Esophagus (tissue), 2 donors: ENCODE data around the gene COL1A1. TPM values are rescaled to one million over a fixed set of nuclear protein-coding genes. Genes with fewer than 3 reads are reported as not detected.

ENCODE experiments used
- H3K27ac ChIP-seq, 2 donors: one replicate each; pipeline ENCODE4 v1.5.1; 2013; ENCODE audit warnings: low read depth in 2 of 2, mild to moderate bottlenecking in 2 of 2, inconsistent platforms in 1 of 2, low read length in 1 of 2, moderate library complexity in 1 of 2
- H3K27me3 ChIP-seq, 2 donors: one replicate each; pipeline ENCODE4 v1.6.1; 2013; ENCODE audit warnings: low read length in 2 of 2, control low read depth in 1 of 2, mild to moderate bottlenecking in 1 of 2; ENCODE audit not compliant: insufficient read depth in 2 of 2, control insufficient read depth in 1 of 2
- H3K36me3 ChIP-seq, 2 donors: one replicate each; pipeline ENCODE4 v1.6.1; 2013; ENCODE audit warnings: low read length in 1 of 2; ENCODE audit not compliant: control insufficient read depth in 2 of 2, insufficient read depth in 2 of 2
- H3K4me1 ChIP-seq, 2 donors: one replicate each; pipeline ENCODE4 v1.6.1; 2013; ENCODE audit warnings: low read length in 1 of 2; ENCODE audit not compliant: control insufficient read depth in 2 of 2, insufficient read depth in 2 of 2
- H3K4me3 ChIP-seq, 2 donors: one replicate each; pipeline ENCODE4 v1.5.1; 2013; ENCODE audit warnings: low read length in 2 of 2, mild to moderate bottlenecking in 2 of 2, low read depth in 1 of 2, moderate library complexity in 1 of 2
- H3K9me3 ChIP-seq, 2 donors: one replicate each; pipeline ENCODE4 v1.6.1; 2013; ENCODE audit warnings: mild to moderate bottlenecking in 2 of 2, low read depth in 1 of 2, low read length in 1 of 2, moderate library complexity in 1 of 2; ENCODE audit not compliant: control insufficient read depth in 2 of 2, insufficient read depth in 1 of 2
- WGBS, 2 donors: extraction: QIAGEN DNeasy Blood & Tissue Kit; methylation state at CpG; one replicate each; pipeline ENCODE4 v1.1.7; 2013; 5-methylcytosine and 5-hydroxymethylcytosine counted together
- polyA plus RNA-seq, 2 donors: library from polyadenylated mRNA; stranded (reverse); fragments of 200-250 nt; gene quantifications; one replicate each; pipeline ENCODE4 v1.2.3, GENCODE V29; 2013
- donor health status: healthy with polysubstance abuse.
- donor health status: Bipolar disorder and iron deficiency.

Gene COL1A1
- polyA plus RNA-seq, 2 donors = 11.8 to 12.8 TPM

GRCh38 chr17:50169121-50169764, 32.2 kb downstream of the COL1A1 start:
- Histone ChIP-seq H3K4me1 (peaks cover 3 to 5% of the 10 kb centered on the region in 2 donors), H3K27ac (no peak overlapping the region)
- 19 to 22% methylated on average over 14 of the region's 14 CpGs for WGBS, 2 donors

GRCh38 chr17:50168319-50168718, 33.1 kb downstream of the COL1A1 start:
- Histone ChIP-seq H3K4me3 (no peak overlapping the region), H3K9me3 (no peaks in the 10 kb centered on the region), H3K27ac (no peak overlapping the region), H3K27me3 (no peaks in the 10 kb centered on the region), H3K36me3 (no peaks in the 10 kb centered on the region), H3K4me1 (peaks cover 3 to 5% of the 10 kb centered on the region in 2 donors)
- WGBS, 2 donors = 77 to 82% methylated on average over 9 to 13 of the region's 13 CpGs

More at GRCh38 chr17:50169121-50169764, 32.2 kb downstream of the COL1A1 start:
- Histone ChIP-seq H3K36me3 (no peaks in the 10 kb centered on the region), H3K4me3 (no peak overlapping the region), H3K27me3 (no peaks in the 10 kb centered on the region), H3K9me3 (no peaks in the 10 kb centered on the region)

DNA sequence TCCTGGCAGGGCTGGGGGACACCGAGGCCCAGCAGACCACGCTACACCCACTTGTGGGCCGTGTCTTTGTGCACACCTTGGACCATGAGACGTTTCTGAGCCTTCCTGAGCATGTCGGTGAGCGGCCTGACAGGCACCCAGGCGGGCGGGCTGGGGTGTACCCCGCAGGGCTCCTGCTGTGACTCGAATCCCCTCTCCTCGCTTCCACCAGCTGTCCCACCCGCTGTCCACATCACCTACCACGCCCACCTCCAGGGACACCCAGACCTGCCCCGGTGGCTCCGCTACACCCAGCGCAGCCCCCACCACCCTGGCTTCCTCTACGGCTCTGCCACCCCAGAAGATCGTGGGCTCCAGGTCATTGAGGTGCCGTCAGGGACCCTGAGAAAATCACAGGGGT, 34.1 kb downstream of the COL1A1 start:
- no peaks in the 10 kb centered on the region for H3K9me3 ChIP-seq
- H3K36me3 ChIP-seq = no peaks in the 10 kb centered on the region
- no peak overlapping the region for H3K27ac ChIP-seq
- H3K4me1 ChIP-seq = peaks cover 3 to 5% of the 10 kb centered on the region in 2 donors
- H3K4me3 ChIP-seq = no peak overlapping the region
- 87 to 88% methylated on average over 19 of the region's 19 CpGs for WGBS, 2 donors
- no peaks in the 10 kb centered on the region for H3K27me3 ChIP-seq

- no peaks in the 10 kb centered on the region for H3K36me3 ChIP-seq
- WGBS, 2 donors = 57 to 70% methylated on average over 7 of the region's 7 CpGs
- peak overlapping the region; percentile 57 to 70 for H3K27ac ChIP-seq
Measured at GRCh38 chr17:50166518-50167181, 34.8 kb downstream of the COL1A1 start.

DNA sequence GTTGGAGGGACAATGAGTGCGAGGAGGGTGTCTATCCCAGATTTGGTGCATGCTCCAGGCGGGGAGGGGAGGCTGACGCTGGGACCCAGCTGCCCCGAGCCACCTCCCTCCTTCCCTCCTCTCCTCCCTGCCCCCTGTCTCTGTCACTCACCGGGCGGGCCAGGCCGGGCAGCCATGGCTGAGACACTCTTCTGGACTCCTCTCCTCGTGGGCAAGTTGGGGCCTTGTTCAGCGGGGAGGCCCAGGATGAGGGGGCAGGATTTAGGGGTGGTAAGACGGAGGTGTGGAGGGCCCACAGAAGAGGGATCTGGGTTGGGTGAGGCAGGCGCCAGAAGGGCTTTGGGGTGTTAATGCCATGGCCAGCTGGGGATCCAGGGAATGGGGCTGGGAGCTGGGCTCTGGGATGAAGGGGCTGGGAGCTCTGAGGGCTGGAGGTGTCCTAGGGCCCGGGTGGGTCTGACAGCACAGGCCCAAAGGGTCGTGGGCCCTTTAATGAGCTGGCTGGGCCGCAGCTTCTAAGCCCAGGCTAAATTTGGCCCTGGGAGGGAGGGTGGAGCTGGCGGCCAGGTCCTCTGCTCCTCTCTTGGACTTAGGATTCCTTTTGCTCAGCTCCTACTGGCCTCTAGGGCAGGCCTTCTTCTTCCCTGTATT, 35.4 kb downstream of the COL1A1 start, which contains the start of gene SGCA:
SGCA (plus strand) TSS at position 139 of the 651 bp plus-strand sequence; CDS start at position 175, 36 bp downstream.
- H3K4me3 ChIP-seq = peak within 1 kb of the TSS in 1 of 2 donors; percentile 21
- H3K27me3 ChIP-seq = no peaks in the 10 kb centered on the region
- 60% methylated on average over 15 of the region's 15 CpGs for WGBS, 2 donors
- no peaks in the 10 kb centered on the region for H3K36me3 ChIP-seq
- peak within 1 kb of the TSS; percentile 65 to 70 for H3K27ac ChIP-seq
- H3K4me1 ChIP-seq = peaks cover 5 to 6% of the 10 kb centered on the region in 2 donors
- H3K9me3 ChIP-seq = no peaks in the 10 kb centered on the region

More at GRCh38 chr17:50166518-50167181, 34.8 kb downstream of the COL1A1 start:
- Histone ChIP-seq H3K4me1 (peaks cover 5 to 6% of the 10 kb centered on the region in 2 donors), H3K27me3 (no peaks in the 10 kb centered on the region), H3K9me3 (no peaks in the 10 kb centered on the region), H3K4me3 (peak overlapping the region in 1 of 2 donors; percentile 8)

- WGBS, 2 donors = 72 to 84% methylated on average over 3 of the region's 3 CpGs
- H3K4me1 ChIP-seq = peaks cover 5 to 6% of the 10 kb centered on the region in 2 donors
Measured at GRCh38 chr17:50165466-50165865, 36.0 kb downstream of the COL1A1 start.

DNA sequence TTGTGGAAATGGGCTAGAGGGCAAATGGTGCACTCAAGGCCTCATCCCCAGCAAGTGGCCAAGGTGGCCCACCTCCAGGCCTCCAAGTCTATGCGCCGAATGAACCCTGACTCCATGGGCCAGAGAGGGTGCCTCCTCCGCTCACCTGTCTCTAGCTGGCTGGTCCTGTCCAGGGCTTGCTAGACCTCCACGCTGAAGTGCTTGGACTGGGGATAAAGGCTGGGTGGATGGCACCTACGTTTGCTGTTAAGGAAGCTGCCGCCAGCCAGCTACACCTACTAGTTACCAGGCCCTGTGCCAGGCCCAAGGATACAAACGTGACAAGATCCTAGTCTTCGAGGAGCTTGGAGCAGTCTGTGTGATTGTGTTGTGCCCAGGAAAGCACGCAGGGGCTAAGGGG, 36.4 kb downstream of the COL1A1 start:
- Histone ChIP-seq H3K36me3 (no peaks in the 10 kb centered on the region), H3K27ac (peak overlapping the region in 1 of 2 donors; percentile 56), H3K9me3 (no peaks in the 10 kb centered on the region), H3K27me3 (no peaks in the 10 kb centered on the region), H3K4me1 (peaks cover 5 to 6% of the 10 kb centered on the region in 2 donors), H3K4me3 (no peak overlapping the region)
- 72 to 73% methylated on average over 9 of the region's 9 CpGs for WGBS, 2 donors

More at GRCh38 chr17:50165466-50165865, 36.0 kb downstream of the COL1A1 start:
- H3K27ac ChIP-seq = peak overlapping the region; percentile 65 to 70
- no peak overlapping the region for H3K4me3 ChIP-seq
- no peaks in the 10 kb centered on the region for H3K27me3 ChIP-seq
- H3K36me3 ChIP-seq = no peaks in the 10 kb centered on the region
- H3K9me3 ChIP-seq = no peaks in the 10 kb centered on the region

DNA sequence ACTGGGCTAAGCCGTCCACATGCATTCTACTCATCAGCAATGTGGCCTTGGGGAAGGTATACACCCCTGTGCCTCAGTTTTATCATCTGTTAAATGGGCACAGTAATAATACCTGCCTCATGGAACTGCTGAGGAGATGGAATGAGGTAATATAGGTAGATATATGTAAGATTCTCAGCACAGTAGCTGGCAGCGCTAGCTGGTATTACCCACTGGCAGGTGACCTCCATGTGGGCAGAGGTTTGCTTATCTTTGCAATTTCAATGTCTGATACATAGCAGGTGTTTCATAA, 36.8 kb downstream of the COL1A1 start:
- no peaks in the 10 kb centered on the region for H3K9me3 ChIP-seq
- no peak overlapping the region for H3K4me3 ChIP-seq
- 89 to 94% methylated on average over 2 of the region's 2 CpGs for WGBS, 2 donors
- no peaks in the 10 kb centered on the region for H3K36me3 ChIP-seq
- H3K27ac ChIP-seq = no peak overlapping the region
- H3K4me1 ChIP-seq = peaks cover 5 to 6% of the 10 kb centered on the region in 2 donors
- no peaks in the 10 kb centered on the region for H3K27me3 ChIP-seq

DNA sequence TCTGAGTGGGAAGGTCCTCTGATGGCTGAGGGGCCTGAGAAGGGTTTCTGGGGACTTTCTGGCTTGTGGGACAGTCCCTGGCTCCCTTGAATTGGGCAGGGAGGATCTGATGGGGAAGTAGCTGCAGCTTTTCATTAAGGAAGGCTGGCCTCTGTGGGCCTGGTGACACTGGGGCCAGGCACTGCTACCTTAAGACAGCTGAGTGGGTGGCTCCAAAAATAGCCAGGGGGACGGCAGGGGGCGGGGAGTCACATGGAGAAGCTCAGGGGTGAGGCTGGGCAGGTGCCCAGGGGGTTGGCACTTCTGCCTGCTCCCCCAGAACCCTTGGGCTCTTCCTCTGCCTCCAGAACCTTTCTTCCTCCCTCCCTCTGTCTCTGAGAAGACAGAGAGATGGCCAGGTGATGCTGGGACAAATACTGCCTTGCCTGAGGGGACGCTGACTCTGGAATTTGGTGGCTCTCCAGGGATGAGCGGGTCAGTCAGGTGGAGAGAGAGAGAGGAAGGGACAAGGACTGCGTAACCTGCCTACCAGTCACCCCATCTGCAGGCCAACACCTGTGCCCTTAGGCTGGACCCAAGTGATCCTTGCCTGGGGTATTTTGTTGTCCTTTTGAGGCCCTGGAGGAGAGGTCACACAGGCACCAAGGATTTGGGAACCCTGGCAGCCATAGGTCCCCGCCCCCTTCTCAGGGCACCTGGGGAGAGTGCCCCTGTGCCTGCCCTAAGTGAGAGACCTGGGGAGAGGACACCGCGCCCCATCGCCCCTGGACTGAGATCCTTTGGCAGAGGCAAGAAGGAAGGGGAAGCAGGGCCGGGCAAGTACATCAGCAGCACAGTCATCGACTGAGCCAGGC, 37.4 kb downstream of the COL1A1 start:
- H3K36me3 ChIP-seq = no peaks in the 10 kb centered on the region
- H3K27me3 ChIP-seq = no peaks in the 10 kb centered on the region
- H3K9me3 ChIP-seq = no peaks in the 10 kb centered on the region
- H3K4me1 ChIP-seq = peaks cover 5% of the 10 kb centered on the region in 2 donors
- no peak overlapping the region for H3K27ac ChIP-seq
- H3K4me3 ChIP-seq = no peak overlapping the region
- WGBS, 2 donors = 73 to 75% methylated on average over 11 of the region's 11 CpGs
